Stimulated activated CD8-positive, alpha-beta memory T cell treated with anti-CD3 and anti-CD28 coated beads, Interleukin-12 subunit alpha, Interleukin-12 subunit beta, amount 100 ng/mL, for 1 hour (primary cell): Measurements from ENCODE around the gene TERT.

Experiments
- DNase-seq: peaks from one replicate; pipeline ENCODE4 v3.0.0-alpha.2; 2020; ENCODE audit warnings: low read depth

The TERT gene

DNA sequence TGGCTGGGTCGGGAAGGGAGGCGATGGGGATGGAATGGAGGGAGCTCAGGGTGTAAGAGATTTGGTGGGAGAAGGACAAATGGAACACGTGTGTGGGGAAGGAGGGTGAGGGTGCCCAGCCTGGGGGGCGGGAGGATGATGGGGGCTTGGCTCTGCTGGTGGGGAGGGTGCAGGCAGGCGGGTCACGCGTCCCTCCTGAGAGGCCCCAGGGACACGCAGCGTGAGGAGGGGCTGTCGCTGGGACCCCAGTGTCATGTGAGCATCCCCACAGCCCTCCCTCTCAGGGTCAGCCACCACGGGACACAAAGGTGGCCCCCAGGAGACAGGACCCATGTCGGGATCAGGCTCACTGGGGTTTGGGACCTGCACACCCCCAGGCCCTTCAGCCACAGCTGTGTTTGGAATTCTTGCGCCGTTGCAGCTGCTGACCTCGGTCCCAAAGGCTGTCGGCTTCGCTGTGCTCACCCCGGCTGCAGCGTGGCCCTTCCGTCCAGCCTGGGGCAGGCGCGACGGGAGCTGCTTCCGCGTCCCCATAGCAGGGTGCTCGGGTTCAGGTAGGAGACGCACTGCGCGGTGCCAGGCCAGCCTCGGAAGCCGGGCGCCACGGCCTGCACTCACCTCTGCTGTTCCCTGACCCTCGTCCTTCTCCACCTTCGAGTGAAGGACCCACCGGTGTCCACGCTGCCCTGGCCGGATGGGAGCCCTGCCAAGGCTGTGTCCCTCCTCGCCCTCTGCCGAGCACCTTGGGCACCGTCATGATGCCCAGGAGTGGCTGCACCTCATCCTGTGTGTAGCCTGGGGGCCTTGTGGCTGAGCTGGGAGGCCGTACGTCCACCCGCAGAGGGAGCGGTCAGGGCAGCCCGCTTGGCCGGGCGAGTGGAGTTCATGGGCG lies 88.1 kb downstream of the TERT start:
- DNase-seq = no peak

DNA sequence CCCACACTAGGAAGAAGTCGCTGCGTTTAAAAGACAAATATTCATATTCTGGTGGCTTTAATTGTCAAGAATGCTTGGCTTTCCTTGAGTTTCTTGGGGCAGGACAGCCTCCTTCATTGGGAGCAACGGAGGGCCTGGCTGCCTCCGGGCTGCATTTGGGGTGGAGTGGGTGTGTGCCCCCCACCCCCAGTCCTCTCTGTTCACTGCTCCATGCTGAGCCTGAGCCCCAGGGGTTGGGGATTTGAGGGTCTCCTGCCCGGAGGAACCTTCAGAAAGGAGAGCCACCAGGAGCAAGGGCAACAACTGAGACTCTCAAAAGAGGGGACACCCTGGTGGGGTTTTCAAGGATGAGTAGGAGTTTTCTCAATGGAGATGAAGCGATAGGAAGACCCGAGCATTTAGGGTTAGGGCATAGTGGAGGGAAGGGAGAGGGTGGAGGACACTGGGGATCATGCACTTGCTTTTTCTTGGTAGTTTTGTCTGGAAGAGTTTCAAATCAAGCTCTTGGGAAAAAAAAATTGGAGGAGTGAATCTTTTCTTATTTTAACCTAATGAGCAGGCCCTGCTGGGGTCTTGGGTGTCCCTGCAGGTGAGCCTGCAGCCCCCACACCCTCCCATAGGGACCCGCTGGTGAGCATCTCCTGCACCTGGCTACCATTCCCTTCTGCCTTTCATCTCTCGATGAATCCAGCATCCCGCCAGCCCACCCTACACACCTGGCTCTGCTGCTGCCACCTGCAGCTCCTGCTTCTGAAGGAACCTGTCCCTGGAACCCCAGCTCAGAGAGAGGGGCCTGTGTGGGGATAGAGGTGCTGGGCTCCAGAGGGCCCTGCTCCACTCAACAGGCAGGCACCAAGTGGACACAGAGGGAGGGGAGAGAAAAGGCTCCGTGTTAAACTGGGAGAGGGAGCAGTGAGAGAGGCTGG lies 89.3 kb downstream of the TERT start:
- DNase-seq = no peak

DNA sequence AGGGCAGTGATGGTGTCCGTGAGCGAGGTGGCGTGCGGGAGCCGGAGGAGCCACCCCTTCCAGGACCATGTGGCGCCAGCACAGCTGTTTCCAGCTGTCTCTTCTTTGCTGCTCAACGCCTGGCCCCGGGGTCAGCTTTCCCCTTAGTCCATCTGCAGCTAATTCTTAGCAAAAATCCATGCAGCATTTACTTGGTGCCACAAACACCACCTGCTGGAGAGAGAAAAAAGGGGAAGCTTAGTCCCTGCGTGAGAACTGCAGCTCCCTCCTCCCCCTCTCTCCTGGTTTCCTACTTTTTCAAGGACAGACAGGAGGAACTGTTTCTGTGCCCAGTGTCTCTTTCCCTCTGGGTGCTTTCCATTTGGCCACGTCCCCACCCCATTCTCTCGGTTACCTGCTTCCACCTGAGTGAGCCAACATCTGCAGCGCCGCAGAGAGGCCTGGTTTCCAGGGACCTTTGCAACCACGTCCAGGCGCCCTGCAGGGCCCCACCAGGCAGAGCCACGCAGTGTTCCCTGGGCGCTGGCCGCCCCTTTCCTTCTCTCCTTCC lies 90.1 kb downstream of the TERT start:
- DNase-seq = no peak

DNA sequence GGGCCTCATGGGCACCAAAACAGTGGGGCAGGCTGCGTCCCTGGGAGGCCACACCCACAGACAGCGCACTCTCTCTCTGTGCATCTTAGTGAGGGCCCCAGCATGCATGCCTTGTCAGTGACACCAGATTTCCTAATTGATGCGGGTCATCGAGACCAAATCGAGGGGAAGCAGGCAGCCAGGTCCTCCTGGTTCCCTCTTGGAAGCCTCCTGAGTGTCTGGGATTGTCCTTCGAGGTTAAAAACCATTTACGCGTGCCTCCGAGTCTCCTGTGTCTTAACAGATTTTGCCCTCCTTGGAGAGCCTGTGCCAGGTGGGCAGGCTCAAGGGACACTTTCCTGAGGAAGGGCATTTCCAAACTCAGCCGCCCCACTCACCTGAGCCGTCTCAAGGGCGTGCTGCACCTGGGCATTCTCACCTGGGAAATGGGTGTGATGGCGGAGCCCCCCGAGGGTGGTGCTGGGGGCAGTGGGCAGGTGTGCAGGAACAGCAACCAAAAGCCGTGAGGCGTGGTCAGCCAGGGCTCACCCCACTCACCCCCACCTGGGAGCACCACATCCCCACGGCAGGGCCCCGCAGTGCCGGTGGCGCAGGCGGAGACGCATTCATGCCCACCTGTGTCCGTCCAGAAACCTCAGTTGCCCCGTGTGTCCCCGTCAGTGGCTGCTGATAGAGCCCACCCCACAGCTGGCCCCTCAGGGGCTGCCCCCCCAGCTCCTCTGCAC lies 90.7 kb downstream of the TERT start:
- no peak for DNase-seq

DNA sequence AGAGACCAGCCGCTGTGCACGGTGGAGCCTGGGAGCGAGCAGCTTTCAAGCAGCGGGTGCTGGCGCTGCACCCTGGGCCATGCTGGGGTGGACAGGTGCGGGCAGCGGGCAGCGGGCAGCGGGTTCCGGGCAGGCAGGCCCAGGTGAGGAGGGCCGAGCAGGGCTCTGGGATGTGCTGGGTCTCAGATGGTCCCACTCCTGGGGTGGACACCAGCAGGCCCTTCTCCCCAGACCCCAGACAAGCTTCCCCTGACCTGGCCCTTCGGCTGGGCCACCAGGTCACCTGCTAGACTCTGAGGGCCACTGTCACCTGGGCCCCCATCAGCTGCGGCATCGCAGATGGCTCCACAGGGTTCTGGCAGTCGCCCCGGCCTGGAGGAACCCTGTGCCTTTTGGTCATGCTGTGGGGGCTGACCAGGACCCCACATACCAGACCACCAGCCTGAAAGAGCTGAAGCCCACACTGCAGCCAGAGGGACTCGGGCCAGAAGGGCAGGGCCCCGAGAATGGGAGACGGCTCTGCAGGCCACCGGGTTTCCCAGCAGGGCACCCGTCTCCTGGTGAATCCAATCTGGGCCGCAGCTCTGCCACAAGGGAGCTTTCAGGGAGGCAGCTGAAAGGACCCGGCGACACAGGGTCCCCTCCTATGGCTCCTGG lies 91.4 kb downstream of the TERT start:
- DNase-seq = no peak
